Measurements from ENCODE around the gene DEPDC7. TPM values are rescaled to one million over a fixed set of nuclear protein-coding genes. Genes with fewer than 3 reads are reported as not detected.
A peak's percentile ranks its signal among the peaks of the same experiment; 100 is the strongest.
"Not testable (repeated sequence)": the region's sequence is repeated elsewhere in the genome, so short reads cannot be mapped to it uniquely, and the experiment has no call there.

The DEPDC7 gene
- total RNA-seq (2021; ENCODE audit: unreplicated experiment) (7.5 TPM), Bru-seq, nascent RNA (percentile 50 among the genes with signal in this experiment), BruChase-seq, experiment 1, labeled RNA remaining after a 2-hour chase (percentile 55 among the genes with signal in this experiment), BruChase-seq, experiment 2, labeled RNA remaining after a 6-hour chase (percentile 47 among the genes with signal in this experiment)
- 3.6 TPM for polyA plus RNA-seq (2012; ENCODE audit: insufficient read length)
- long read RNA-seq, transcript DEPDC7-201 (9 exons, 1,755 nt): major isoform, 6 of 9 reads
- long read RNA-seq, partial matches to known transcripts: 0 of 9 reads
- long read RNA-seq, other reads (novel, unspliced or antisense): 3 of 9 reads

DNA sequence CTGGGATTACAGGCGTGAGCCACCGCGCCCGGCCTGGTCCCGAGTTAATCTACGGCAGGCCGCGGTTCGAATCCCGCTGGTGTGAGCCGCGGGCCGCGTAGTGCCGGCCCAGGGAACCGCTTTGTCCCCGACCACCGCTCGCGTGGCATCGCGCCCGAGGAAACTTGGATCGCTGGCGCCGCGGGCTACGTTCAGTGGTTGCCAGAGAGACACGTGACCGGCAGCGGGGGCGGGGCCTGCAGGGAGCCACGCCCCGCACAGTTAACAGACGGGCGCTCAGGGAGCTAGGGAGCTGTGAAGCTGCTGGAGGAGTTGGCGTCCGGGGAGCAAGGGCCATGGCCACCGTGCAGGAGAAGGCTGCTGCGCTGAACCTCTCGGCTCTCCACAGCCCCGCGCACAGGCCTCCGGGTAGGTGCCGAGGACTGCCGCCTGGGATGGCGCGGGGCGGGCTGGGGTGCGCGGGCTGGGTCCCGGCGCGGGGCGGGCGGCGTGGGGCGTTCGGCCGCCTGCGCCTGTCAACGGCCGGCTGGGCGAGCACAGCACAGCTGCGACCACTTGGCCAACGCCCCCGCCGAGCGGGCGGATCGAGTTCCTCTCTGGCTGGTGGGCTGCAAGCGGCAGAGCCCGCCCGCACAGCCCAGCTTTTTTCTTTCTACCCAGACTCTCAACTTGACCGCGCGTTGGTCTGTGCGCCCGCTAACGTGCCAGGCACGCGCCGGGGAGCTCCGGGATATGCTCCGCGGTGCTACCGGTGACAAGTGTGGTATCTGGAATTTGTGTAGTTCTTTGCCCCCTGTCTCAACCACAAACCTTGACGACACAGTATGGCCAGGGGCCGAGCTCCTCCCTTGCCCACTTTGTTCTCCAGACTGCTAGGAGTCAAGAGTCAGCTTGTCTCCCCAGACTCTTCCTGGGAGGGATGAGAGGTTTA lies at the start of gene DEPDC7:
TSS of gene DEPDC7 (plus strand) at position 258 of the 931 bp plus-strand sequence. CDS start at position 336, 78 bp downstream.
- ChIA-PET CTCF (no interaction called here), POLR2A (interaction anchor here (0.6 to 0.8 kb wide), 2 partner anchors 22 to 1824 kb away, joined by 4 to 5 read pairs; no protein-coding TSS in a partner anchor)
- Histone ChIP-seq H3K36me3 (ENCODE audit: control insufficient read depth, insufficient read depth, low read length) (no peaks in the 10 kb centered on the region), H3K4me3 (ENCODE audit: low read depth in 2 of 2, low read length in 2 of 2) (peak within 1 kb of the TSS; percentile 65 to 73), H3K27ac (ENCODE audit: low read length) (peak within 1 kb of the TSS; percentile 71), H3K27me3 (ENCODE audit: control insufficient read depth, insufficient read depth, low read length) (no peaks in the 10 kb centered on the region), H3K4me1 (ENCODE audit: control insufficient read depth, insufficient read depth, low read length) (peaks cover 16% of the 10 kb centered on the region), H3K9me3 (ENCODE audit: control insufficient read depth, insufficient read depth, low read depth, low read length) (no peaks in the 10 kb centered on the region)
- in situ Hi-C loops (cut with HindIII; ENCODE audit: low pct_unique_long_range_greater_than_20kb, low sequenced_read_pairs) (no loop called here), intact Hi-C loops (cut with micrococcal nuclease; ENCODE audit: unreplicated experiment) (no loop called here)
- TF ChIP-seq TCF7L2 (IDR thresholded peaks at IDR 0.05; ENCODE audit: low read depth, low read length) (no peak), POLR2AphosphoS5 (IDR thresholded peaks at IDR 0.05; ENCODE audit: low read depth, low read length) (no peak; the same call in 1 of the 2 replicates), SIN3A (IDR thresholded peaks at IDR 0.05; ENCODE audit: borderline replicate concordance, insufficient read depth, low read depth, low read length) (peak; percentile 79; the same call in 1 of the 2 replicates)
- ATAC-seq (peak; percentile 96), DNase-seq (ENCODE audit: low read depth, low spot score) (no peak)
- BruUV-seq (replicated peaks): no TSS peak

DNA sequence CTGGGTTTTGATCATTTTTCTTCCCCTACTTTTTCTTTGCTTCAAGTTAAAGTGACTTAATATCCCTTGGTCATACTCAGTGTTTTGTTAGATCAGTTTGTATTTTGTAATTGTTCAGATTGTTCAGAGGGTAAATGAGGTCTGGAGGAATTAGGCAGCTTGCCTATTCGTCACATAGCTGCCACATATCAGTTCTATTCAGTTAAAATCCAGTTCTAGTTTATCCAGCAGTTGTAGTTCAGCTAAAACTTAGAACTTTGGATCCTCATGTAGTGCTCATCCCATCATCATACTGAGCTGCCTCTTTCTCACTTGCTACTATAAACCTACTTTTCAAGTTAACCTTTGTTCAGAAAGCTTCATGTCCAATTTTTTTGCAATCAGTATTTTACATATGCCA lies 47.1 kb upstream of the DEPDC7 start:
- in situ Hi-C loops (cut with HindIII; ENCODE audit: low pct_unique_long_range_greater_than_20kb, low sequenced_read_pairs) (no loop called here), intact Hi-C loops (cut with micrococcal nuclease; ENCODE audit: unreplicated experiment) (no loop called here)
- no peaks in the 10 kb centered on the region for H3K27me3 ChIP-seq (ENCODE audit: control insufficient read depth, insufficient read depth, low read length)
- CTCF ChIA-PET: no interaction called here
- no peaks in the 10 kb centered on the region for H3K4me1 ChIP-seq (ENCODE audit: control insufficient read depth, insufficient read depth, low read length)
- POLR2A ChIA-PET: no interaction called here
- H3K36me3 ChIP-seq (ENCODE audit: control insufficient read depth, insufficient read depth, low read length): peaks cover 13% of the 10 kb centered on the region
- BruUV-seq (replicated peaks): no TSS peak
- no peaks in the 10 kb centered on the region for H3K9me3 ChIP-seq (ENCODE audit: control insufficient read depth, insufficient read depth, low read depth, low read length)
- no peak overlapping the region for H3K27ac ChIP-seq (ENCODE audit: low read length)
- ATAC-seq (no peak), DNase-seq (ENCODE audit: low read depth, low spot score) (no peak)
- no peak overlapping the region for H3K4me3 ChIP-seq (ENCODE audit: low read depth in 2 of 2, low read length in 2 of 2)
- TF ChIP-seq SIN3A (IDR thresholded peaks at IDR 0.05; ENCODE audit: borderline replicate concordance, insufficient read depth, low read depth, low read length): no peak
- TF ChIP-seq, protein P1, sequence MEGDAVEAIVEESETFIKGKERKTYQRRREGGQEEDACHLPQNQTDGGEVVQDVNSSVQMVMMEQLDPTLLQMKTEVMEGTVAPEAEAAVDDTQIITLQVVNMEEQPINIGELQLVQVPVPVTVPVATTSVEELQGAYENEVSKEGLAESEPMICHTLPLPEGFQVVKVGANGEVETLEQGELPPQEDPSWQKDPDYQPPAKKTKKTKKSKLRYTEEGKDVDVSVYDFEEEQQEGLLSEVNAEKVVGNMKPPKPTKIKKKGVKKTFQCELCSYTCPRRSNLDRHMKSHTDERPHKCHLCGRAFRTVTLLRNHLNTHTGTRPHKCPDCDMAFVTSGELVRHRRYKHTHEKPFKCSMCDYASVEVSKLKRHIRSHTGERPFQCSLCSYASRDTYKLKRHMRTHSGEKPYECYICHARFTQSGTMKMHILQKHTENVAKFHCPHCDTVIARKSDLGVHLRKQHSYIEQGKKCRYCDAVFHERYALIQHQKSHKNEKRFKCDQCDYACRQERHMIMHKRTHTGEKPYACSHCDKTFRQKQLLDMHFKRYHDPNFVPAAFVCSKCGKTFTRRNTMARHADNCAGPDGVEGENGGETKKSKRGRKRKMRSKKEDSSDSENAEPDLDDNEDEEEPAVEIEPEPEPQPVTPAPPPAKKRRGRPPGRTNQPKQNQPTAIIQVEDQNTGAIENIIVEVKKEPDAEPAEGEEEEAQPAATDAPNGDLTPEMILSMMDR (IDR thresholded peaks at IDR 0.05): no peak
- TF ChIP-seq POLR2AphosphoS5 (IDR thresholded peaks at IDR 0.05; ENCODE audit: low read depth, low read length): no peak
- TF ChIP-seq TCF7L2 (IDR thresholded peaks at IDR 0.05; ENCODE audit: low read depth, low read length): no peak
- TF ChIP-seq, protein P2, sequence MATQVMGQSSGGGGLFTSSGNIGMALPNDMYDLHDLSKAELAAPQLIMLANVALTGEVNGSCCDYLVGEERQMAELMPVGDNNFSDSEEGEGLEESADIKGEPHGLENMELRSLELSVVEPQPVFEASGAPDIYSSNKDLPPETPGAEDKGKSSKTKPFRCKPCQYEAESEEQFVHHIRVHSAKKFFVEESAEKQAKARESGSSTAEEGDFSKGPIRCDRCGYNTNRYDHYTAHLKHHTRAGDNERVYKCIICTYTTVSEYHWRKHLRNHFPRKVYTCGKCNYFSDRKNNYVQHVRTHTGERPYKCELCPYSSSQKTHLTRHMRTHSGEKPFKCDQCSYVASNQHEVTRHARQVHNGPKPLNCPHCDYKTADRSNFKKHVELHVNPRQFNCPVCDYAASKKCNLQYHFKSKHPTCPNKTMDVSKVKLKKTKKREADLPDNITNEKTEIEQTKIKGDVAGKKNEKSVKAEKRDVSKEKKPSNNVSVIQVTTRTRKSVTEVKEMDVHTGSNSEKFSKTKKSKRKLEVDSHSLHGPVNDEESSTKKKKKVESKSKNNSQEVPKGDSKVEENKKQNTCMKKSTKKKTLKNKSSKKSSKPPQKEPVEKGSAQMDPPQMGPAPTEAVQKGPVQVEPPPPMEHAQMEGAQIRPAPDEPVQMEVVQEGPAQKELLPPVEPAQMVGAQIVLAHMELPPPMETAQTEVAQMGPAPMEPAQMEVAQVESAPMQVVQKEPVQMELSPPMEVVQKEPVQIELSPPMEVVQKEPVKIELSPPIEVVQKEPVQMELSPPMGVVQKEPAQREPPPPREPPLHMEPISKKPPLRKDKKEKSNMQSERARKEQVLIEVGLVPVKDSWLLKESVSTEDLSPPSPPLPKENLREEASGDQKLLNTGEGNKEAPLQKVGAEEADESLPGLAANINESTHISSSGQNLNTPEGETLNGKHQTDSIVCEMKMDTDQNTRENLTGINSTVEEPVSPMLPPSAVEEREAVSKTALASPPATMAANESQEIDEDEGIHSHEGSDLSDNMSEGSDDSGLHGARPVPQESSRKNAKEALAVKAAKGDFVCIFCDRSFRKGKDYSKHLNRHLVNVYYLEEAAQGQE (IDR thresholded peaks at IDR 0.05; ENCODE audit: insufficient read depth in 1 of 2, low read depth in 2 of 2, low read length in 1 of 2): no peak

DNA sequence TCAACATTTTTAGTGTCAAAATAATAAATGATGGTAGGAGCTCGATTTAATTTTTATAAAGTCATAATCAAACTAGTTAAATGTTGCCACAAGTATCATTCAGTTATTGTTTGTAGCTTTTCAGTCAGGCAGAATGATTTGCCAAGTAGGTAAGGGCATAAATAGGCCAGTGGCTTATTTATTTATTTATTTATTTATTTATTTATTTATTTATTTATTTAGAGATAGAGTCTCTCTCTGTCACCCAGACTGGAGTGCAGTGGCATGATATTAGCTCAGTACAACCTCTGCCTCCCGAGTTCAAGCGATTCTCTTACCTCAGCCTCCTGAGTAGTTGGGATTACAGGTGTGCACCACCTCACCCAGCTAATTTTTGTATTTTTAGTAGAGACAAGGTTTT lies 43.4 kb upstream of the DEPDC7 start:
- BruUV-seq (replicated peaks); DNase-seq (ENCODE audit: low read depth, low spot score); H3K27ac ChIP-seq (ENCODE audit: low read length); in situ Hi-C loops (cut with HindIII; ENCODE audit: low pct_unique_long_range_greater_than_20kb, low sequenced_read_pairs); H3K4me1 ChIP-seq (ENCODE audit: control insufficient read depth, insufficient read depth, low read length); CTCF ChIA-PET; POLR2A ChIA-PET; ATAC-seq; intact Hi-C loops (cut with micrococcal nuclease; ENCODE audit: unreplicated experiment); H3K9me3 ChIP-seq (ENCODE audit: control insufficient read depth, insufficient read depth, low read depth, low read length); H3K27me3 ChIP-seq (ENCODE audit: control insufficient read depth, insufficient read depth, low read length); H3K4me3 ChIP-seq (ENCODE audit: low read depth in 2 of 2, low read length in 2 of 2): not testable (repeated sequence)
- peaks cover 12% of the 10 kb centered on the region for H3K36me3 ChIP-seq (ENCODE audit: control insufficient read depth, insufficient read depth, low read length)

All from Panc1 (cell line).